Thyroid gland (tissue), 4 donors: ENCODE measurements around the gene CSNK2A1. TPM values are rescaled to one million over a fixed set of nuclear protein-coding genes. Genes with fewer than 3 reads are reported as not detected.

Source experiments
- DNase-seq, 2 donors: peaks; one replicate each; pipeline ENCODE4 v3.0.0-alpha.2; 2019
- H3K27ac ChIP-seq, 3 donors: fragments of 200-600 bp; sonication (generic); 1 replicate in 2 of 3; 2 replicates in 1 of 3; pipeline ENCODE4 v1.5.1; 2016 to 2019; ENCODE audit warnings: mild to moderate bottlenecking in 1 of 3, moderate library complexity in 1 of 3
- H3K27me3 ChIP-seq: fragments of 200-600 bp; sonication (generic); one replicate; pipeline ENCODE4 v1.5.1; 2019
- H3K36me3 ChIP-seq, 2 donors: fragments of 200-600 bp; sonication (generic); one replicate each; pipeline ENCODE4 v1.5.1; 2016 to 2019
- H3K4me1 ChIP-seq, 2 donors: fragments of 200-600 bp; sonication (generic); one replicate each; pipeline ENCODE4 v1.5.1; 2017 to 2019
- H3K4me3 ChIP-seq, 3 donors: fragments of 200-600 bp; sonication (generic); replicated peaks in 1 of 3; 1 replicate in 2 of 3; 2 replicates in 1 of 3; pipeline ENCODE4 v1.5.1; 2016; ENCODE audit warnings: mild to moderate bottlenecking in 1 of 3
- H3K9me3 ChIP-seq: fragments of 200-600 bp; sonication (generic); one replicate; pipeline ENCODE4 v1.5.1; 2017
- POLR2A ChIP-seq, 2 donors: fragments of 450-650 bp; IDR thresholded peaks; one replicate each; pipeline ENCODE4 v1.6.1; 2017; ENCODE audit warnings: antibody characterized with exemption in 2 of 2, mild to moderate bottlenecking in 2 of 2, moderate library complexity in 1 of 2
- WGBS, 2 donors: methylation state at CpG; one replicate each; pipeline ENCODE4 v1.1.5; 2017; 5-methylcytosine and 5-hydroxymethylcytosine counted together
- intact Hi-C: fragments of 100-400 bp; cut with DNase I; formaldehyde crosslinking; loops from one replicate; pipeline ENCODE4 v1.15.1; 2023
- total RNA-seq, 4 donors: library from RNA; depleted of rRNA; stranded (reverse); fragments of >200 nt; gene quantifications; one replicate each; pipeline ENCODE4 v1.2.3, GENCODE V29; 2016
- TF ChIP-seq, protein P1 (sequence below), 6 experiments: fragments of 200-600 bp in 3 of 6; fragments of 450-650 bp in 3 of 6; sonication (generic) in 3 of 6; IDR thresholded peaks; one replicate each; pipeline ENCODE4 v1.5.1; 2016 to 2019; ENCODE audit warnings: antibody characterized with exemption in 6 of 6, mild to moderate bottlenecking in 2 of 6, inconsistent platforms in 1 of 6, moderate library complexity in 1 of 6

The CSNK2A1 gene
- total RNA-seq, 4 donors from 2014 or later: 88.0 to 153 (median 105) TPM

DNA sequence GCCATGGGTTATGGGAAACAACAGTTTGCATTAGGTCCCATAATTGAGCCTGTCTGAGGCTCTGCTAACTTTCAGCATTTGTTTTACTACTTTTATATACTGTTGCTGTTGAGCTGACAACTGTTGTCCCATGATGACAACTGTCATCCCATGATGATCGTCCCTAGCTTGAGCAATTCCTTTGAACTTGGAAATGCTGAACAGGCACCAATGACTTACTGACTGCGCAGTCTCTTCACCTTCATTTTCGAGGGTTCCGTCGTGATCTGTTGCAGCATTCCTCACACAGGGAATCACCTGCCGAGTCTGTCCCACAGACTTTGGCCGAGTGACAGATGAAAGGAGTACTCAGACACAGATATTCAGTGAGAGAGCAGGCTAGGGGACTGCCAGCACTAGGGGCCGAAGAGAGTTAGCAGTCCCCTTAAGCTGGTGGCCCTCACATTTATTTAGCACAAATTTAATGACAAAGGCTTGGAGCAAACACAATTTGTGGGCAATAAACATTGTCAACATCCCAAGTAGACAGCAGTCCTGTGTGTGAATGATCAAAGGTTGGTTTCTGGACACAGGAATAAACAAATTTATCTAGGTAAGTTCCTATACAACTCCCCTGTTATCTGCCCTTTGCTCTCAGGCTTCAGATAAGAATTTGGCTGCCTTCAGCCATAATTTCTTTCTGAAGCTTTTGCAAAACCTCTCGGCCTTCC lies 71.3 kb downstream of the CSNK2A1 start:
- no peak overlapping the region for H3K27ac ChIP-seq
- H3K4me1 ChIP-seq: no peaks in the 10 kb centered on the region
- DNase-seq: no peak
- no peak for TF ChIP-seq POLR2A (IDR thresholded peaks at IDR 0.05)
- TF ChIP-seq, protein P1, sequence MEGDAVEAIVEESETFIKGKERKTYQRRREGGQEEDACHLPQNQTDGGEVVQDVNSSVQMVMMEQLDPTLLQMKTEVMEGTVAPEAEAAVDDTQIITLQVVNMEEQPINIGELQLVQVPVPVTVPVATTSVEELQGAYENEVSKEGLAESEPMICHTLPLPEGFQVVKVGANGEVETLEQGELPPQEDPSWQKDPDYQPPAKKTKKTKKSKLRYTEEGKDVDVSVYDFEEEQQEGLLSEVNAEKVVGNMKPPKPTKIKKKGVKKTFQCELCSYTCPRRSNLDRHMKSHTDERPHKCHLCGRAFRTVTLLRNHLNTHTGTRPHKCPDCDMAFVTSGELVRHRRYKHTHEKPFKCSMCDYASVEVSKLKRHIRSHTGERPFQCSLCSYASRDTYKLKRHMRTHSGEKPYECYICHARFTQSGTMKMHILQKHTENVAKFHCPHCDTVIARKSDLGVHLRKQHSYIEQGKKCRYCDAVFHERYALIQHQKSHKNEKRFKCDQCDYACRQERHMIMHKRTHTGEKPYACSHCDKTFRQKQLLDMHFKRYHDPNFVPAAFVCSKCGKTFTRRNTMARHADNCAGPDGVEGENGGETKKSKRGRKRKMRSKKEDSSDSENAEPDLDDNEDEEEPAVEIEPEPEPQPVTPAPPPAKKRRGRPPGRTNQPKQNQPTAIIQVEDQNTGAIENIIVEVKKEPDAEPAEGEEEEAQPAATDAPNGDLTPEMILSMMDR (IDR thresholded peaks at IDR 0.05): no peak
- intact Hi-C loops: no loop called here
- no peak overlapping the region for H3K4me3 ChIP-seq
- H3K36me3 ChIP-seq: no peaks in the 10 kb centered on the region
- no peaks in the 10 kb centered on the region for H3K9me3 ChIP-seq
- 96 to 97% methylated on average over 9 of the region's 9 CpGs for WGBS, 2 donors
- no peaks in the 10 kb centered on the region for H3K27me3 ChIP-seq

DNA sequence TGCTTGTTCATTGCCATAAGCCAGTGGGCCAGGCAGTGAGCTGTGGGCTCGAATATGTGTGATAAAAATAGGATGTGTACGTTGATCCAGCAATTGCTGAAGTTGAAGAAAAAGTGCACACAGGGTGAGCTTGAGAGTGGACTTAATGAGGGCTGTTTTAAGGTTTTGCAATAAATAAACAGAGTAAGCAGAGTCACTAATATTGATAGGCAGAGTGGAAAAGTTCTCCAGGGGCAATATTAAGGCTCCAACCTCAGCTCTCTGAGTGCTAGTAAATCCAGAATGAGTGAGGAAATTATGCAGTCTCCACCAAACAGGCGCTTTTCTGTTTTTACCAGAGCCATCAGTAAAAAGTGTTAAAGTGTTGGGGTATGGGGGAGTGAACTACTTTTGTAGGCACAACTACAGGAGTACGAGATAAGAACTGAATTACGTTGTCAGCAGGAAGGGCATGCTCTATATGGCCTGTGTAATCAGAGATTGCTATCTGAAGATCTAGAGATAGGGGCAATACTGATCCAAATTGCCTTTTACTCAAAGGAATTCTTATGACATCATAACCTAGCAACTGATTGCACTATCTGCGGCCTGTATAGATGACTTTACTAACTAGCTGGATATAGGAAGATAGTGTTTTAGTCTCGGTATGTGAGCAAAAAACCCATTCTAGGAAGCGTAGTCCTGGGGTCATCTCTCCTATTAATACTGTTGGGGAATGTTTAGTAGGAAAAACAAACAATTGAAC lies 73.7 kb downstream of the CSNK2A1 start:
- H3K9me3 ChIP-seq: no peaks in the 10 kb centered on the region
- intact Hi-C loops: loop anchor here (10.0 kb wide), 2 partner anchors 65 to 175 kb away; partner anchors contain the start of gene RBCK1
- 84 to 88% methylated on average over 8 of the region's 8 CpGs for WGBS, 2 donors
- TF ChIP-seq, protein P1 (IDR thresholded peaks at IDR 0.05): no peak
- no peak for TF ChIP-seq POLR2A (IDR thresholded peaks at IDR 0.05)
- H3K36me3 ChIP-seq: no peaks in the 10 kb centered on the region
- H3K27ac ChIP-seq: no peak overlapping the region
- H3K27me3 ChIP-seq: no peaks in the 10 kb centered on the region
- H3K4me3 ChIP-seq: no peak overlapping the region
- DNase-seq: no peak
- no peaks in the 10 kb centered on the region for H3K4me1 ChIP-seq

DNA sequence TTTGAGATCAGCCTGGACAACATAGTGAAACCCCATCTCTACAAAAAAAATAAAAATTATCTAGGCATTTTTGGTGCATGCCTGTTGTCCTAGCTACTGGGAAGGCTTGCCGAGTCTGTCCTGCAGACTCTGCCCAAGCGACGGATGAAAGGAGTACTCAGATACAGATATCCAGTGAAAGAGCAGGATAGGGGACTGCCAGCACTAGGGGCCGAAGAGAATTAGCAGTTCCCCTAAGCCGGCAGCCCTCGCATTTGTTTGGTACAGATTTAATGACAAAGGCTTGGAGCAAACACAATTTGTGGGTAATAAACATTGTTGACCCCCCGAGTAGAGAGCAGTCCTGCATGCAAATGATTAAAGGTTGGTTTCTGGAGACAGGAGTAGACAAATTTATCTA lies 75.8 kb downstream of the CSNK2A1 start:
- intact Hi-C loops: loop anchor here (10.0 kb wide), 2 partner anchors 63 to 177 kb away; partner anchors contain the start of gene RBCK1
- DNase-seq: no peak

DNA sequence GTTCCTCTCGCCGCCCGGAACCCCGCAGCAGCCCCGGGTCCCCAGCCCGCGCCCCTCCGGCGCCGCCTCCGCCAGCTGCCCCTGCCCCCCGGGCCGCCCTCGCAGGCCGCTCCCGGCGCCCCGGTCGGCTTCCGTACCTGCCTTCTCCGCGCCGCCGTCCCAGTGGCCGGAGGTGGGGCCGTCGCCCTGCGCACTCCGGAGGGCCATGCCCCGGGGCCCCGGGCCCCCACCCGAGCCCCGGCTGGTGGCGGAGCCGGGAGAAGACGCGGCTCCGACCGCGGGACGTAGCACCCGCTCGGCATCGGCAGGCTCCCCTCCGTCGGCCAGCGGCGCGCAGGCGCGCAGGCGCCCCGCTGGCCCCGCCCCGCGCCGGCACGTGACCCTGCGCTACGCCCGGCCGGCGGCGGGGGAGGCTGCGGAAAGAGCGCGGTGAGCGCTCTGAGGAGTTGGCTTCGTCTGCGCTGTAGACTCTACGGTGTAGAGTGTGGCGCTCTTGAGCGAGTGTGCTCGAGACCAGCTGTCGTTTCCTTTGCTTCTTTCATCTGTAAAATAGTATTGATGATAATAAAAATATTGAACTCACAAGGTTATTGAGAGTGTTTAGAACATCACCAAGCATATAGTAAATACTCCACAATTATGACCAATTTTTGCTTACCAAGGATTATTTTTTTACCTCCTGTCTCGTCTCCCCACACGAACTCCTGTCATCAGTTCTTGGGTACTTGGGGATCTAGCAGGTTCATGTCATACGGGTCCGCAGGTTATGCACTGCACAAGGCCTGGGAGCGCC lies 81.2 kb downstream of the CSNK2A1 start, which contains the start of gene TBC1D20:
Gene TBC1D20 (minus strand): TSS at position 335 of the 793 bp plus-strand sequence. CDS start 128 bp downstream, at position 207.
- TF ChIP-seq POLR2A (IDR thresholded peaks at IDR 0.05): peak in 1 of 2 donors; percentile 94
- TF ChIP-seq, protein P1 (IDR thresholded peaks at IDR 0.05): peak in 2 of 6 experiments; percentile 14
- Histone ChIP-seq H3K36me3 (no peaks in the 10 kb centered on the region), H3K9me3 (no peaks in the 10 kb centered on the region), H3K27ac (peak within 1 kb of the TSS; percentile 85 to 93 (median 89)), H3K27me3 (no peaks in the 10 kb centered on the region), H3K4me1 (peaks cover 20 to 23% of the 10 kb centered on the region in 2 donors), H3K4me3 (peak within 1 kb of the TSS; percentile 25 to 89 (median 87))
- peak; percentile 85 for DNase-seq
- intact Hi-C loops: loop anchor here (10.0 kb wide), 2 partner anchors 58 to 182 kb away; partner anchors contain the start of gene RBCK1
- WGBS, 2 donors: 0 to 2% methylated on average over 11 to 18 of the region's 80 CpGs

More for the DNA sequence above, 75.8 kb downstream of the CSNK2A1 start:
- 87 to 89% methylated on average over 7 of the region's 7 CpGs for WGBS, 2 donors
- no peaks in the 10 kb centered on the region for H3K9me3 ChIP-seq
- TF ChIP-seq POLR2A (IDR thresholded peaks at IDR 0.05): no peak
- TF ChIP-seq, protein P1 (IDR thresholded peaks at IDR 0.05): no peak
- no peaks in the 10 kb centered on the region for H3K27me3 ChIP-seq
- no peaks in the 10 kb centered on the region for H3K36me3 ChIP-seq
- H3K27ac ChIP-seq: no peak overlapping the region
- H3K4me1 ChIP-seq: peaks cover 0 to 2% of the 10 kb centered on the region in 2 donors
- no peak overlapping the region for H3K4me3 ChIP-seq
